Esophagus (tissue), 2 donors: Measurements from ENCODE around the gene ACBD6. TPM values are rescaled to one million over a fixed set of nuclear protein-coding genes. Genes with fewer than 3 reads are reported as not detected.

ENCODE experiments used
- H3K27ac ChIP-seq, 2 donors: one replicate each; pipeline ENCODE4 v1.5.1; 2013; ENCODE audit warnings: low read depth in 2 of 2, mild to moderate bottlenecking in 2 of 2, inconsistent platforms in 1 of 2, low read length in 1 of 2, moderate library complexity in 1 of 2
- H3K27me3 ChIP-seq, 2 donors: one replicate each; pipeline ENCODE4 v1.6.1; 2013; ENCODE audit warnings: low read length in 2 of 2, control low read depth in 1 of 2, mild to moderate bottlenecking in 1 of 2; ENCODE audit not compliant: insufficient read depth in 2 of 2, control insufficient read depth in 1 of 2
- H3K36me3 ChIP-seq, 2 donors: one replicate each; pipeline ENCODE4 v1.6.1; 2013; ENCODE audit warnings: low read length in 1 of 2; ENCODE audit not compliant: control insufficient read depth in 2 of 2, insufficient read depth in 2 of 2
- H3K4me1 ChIP-seq, 2 donors: one replicate each; pipeline ENCODE4 v1.6.1; 2013; ENCODE audit warnings: low read length in 1 of 2; ENCODE audit not compliant: control insufficient read depth in 2 of 2, insufficient read depth in 2 of 2
- H3K4me3 ChIP-seq, 2 donors: one replicate each; pipeline ENCODE4 v1.5.1; 2013; ENCODE audit warnings: low read length in 2 of 2, mild to moderate bottlenecking in 2 of 2, low read depth in 1 of 2, moderate library complexity in 1 of 2
- H3K9me3 ChIP-seq, 2 donors: one replicate each; pipeline ENCODE4 v1.6.1; 2013; ENCODE audit warnings: mild to moderate bottlenecking in 2 of 2, low read depth in 1 of 2, low read length in 1 of 2, moderate library complexity in 1 of 2; ENCODE audit not compliant: control insufficient read depth in 2 of 2, insufficient read depth in 1 of 2
- WGBS, 2 donors: extraction: QIAGEN DNeasy Blood & Tissue Kit; methylation state at CpG; one replicate each; pipeline ENCODE4 v1.1.7; 2013; 5-methylcytosine and 5-hydroxymethylcytosine counted together
- polyA plus RNA-seq, 2 donors: library from polyadenylated mRNA; stranded (reverse); fragments of 200-250 nt; gene quantifications; one replicate each; pipeline ENCODE4 v1.2.3, GENCODE V29; 2013
- donor health status: healthy with polysubstance abuse.
- donor health status: Bipolar disorder and iron deficiency.

ACBD6 gene
- polyA plus RNA-seq, 2 donors = 20.4 to 23.0 TPM

- WGBS, 2 donors = 82 to 83% methylated on average over 9 of the region's 9 CpGs
- Histone ChIP-seq H3K4me1 (no peaks in the 10 kb centered on the region), H3K9me3 (no peaks in the 10 kb centered on the region), H3K36me3 (no peaks in the 10 kb centered on the region), H3K27me3 (no peaks in the 10 kb centered on the region), H3K4me3 (no peak overlapping the region), H3K27ac (no peak overlapping the region)
These were observed 250.7 kb downstream of the ACBD6 start for GRCh38 chr1:180251526-180252305.

GRCh38 chr1:180250883-180251509 lies 251.4 kb downstream of the ACBD6 start:
- Histone ChIP-seq H3K9me3 (no peaks in the 10 kb centered on the region), H3K27me3 (no peaks in the 10 kb centered on the region), H3K4me1 (no peaks in the 10 kb centered on the region), H3K36me3 (no peaks in the 10 kb centered on the region), H3K27ac (no peak overlapping the region), H3K4me3 (no peak overlapping the region)
- 76 to 85% methylated on average over 16 of the region's 16 CpGs for WGBS, 2 donors

GRCh38 chr1:180250499-180250770 lies 251.9 kb downstream of the ACBD6 start:
- Histone ChIP-seq H3K36me3 (no peaks in the 10 kb centered on the region), H3K27ac (no peak overlapping the region), H3K4me1 (no peaks in the 10 kb centered on the region), H3K4me3 (no peak overlapping the region), H3K27me3 (no peaks in the 10 kb centered on the region), H3K9me3 (no peaks in the 10 kb centered on the region)
- 83 to 88% methylated on average over 7 of the region's 7 CpGs for WGBS, 2 donors

GRCh38 chr1:180249725-180250498 lies 252.5 kb downstream of the ACBD6 start:
- WGBS, 2 donors = 81 to 86% methylated on average over 13 of the region's 13 CpGs
- Histone ChIP-seq H3K36me3 (no peaks in the 10 kb centered on the region), H3K4me3 (no peak overlapping the region), H3K27me3 (no peaks in the 10 kb centered on the region), H3K9me3 (no peaks in the 10 kb centered on the region), H3K4me1 (no peaks in the 10 kb centered on the region), H3K27ac (no peak overlapping the region)

GRCh38 chr1:180248731-180249681 lies 253.4 kb downstream of the ACBD6 start:
- no peak overlapping the region for H3K4me3 ChIP-seq
- H3K9me3 ChIP-seq = no peaks in the 10 kb centered on the region
- WGBS, 2 donors = 62 to 73% methylated on average over 11 of the region's 11 CpGs
- H3K27me3 ChIP-seq = no peaks in the 10 kb centered on the region
- H3K27ac ChIP-seq = no peak overlapping the region
- no peaks in the 10 kb centered on the region for H3K36me3 ChIP-seq
- H3K4me1 ChIP-seq = no peaks in the 10 kb centered on the region

- Histone ChIP-seq H3K9me3 (no peaks in the 10 kb centered on the region), H3K36me3 (no peaks in the 10 kb centered on the region), H3K4me3 (no peak overlapping the region), H3K4me1 (no peaks in the 10 kb centered on the region), H3K27me3 (no peaks in the 10 kb centered on the region), H3K27ac (no peak overlapping the region)
- 92% methylated on average over 7 of the region's 7 CpGs for WGBS, 2 donors
These were observed 254.2 kb downstream of the ACBD6 start for GRCh38 chr1:180248176-180248575.

GRCh38 chr1:180247580-180247979 lies 254.8 kb downstream of the ACBD6 start:
- WGBS, 2 donors = 88% methylated on average over 4 of the region's 4 CpGs
- Histone ChIP-seq H3K9me3 (no peaks in the 10 kb centered on the region), H3K36me3 (no peaks in the 10 kb centered on the region), H3K4me1 (no peaks in the 10 kb centered on the region), H3K27ac (no peak overlapping the region), H3K27me3 (no peaks in the 10 kb centered on the region), H3K4me3 (no peak overlapping the region)

GRCh38 chr1:180247061-180247460 lies 255.3 kb downstream of the ACBD6 start:
- Histone ChIP-seq H3K27ac (no peak overlapping the region), H3K27me3 (no peaks in the 10 kb centered on the region), H3K4me1 (no peaks in the 10 kb centered on the region), H3K4me3 (no peak overlapping the region), H3K9me3 (no peaks in the 10 kb centered on the region), H3K36me3 (no peaks in the 10 kb centered on the region)
- 71 to 84% methylated on average over 3 of the region's 3 CpGs for WGBS, 2 donors

- Histone ChIP-seq H3K9me3 (no peaks in the 10 kb centered on the region), H3K27me3 (no peaks in the 10 kb centered on the region), H3K4me3 (no peak overlapping the region), H3K27ac (no peak overlapping the region), H3K4me1 (no peaks in the 10 kb centered on the region), H3K36me3 (no peaks in the 10 kb centered on the region)
- WGBS, 2 donors = 93% methylated on average over 5 of the region's 5 CpGs
These were observed 255.8 kb downstream of the ACBD6 start for GRCh38 chr1:180246579-180246978.
